Right cardiac atrium (tissue), 5 donors: ENCODE measurements around the gene SEMA4D. TPM values are rescaled to one million over a fixed set of nuclear protein-coding genes. Genes with fewer than 3 reads are reported as not detected.
A peak's percentile ranks its signal among the peaks of the same experiment; 100 is the strongest.
"Not testable (repeated sequence)": the region's sequence is repeated elsewhere in the genome, so short reads cannot be mapped to it uniquely, and the experiment has no call there.

Experiments used
- ATAC-seq, 2 donors: fragments of 200-7000 bp; cut with Tn5 transposase; one replicate each; pipeline versions ENCODE4 v1.8.0 to v1.9.1; 2020; ENCODE audit warnings: moderate library complexity in 2 of 2, mild to moderate bottlenecking in 1 of 2
- DNase-seq, 3 donors: peaks; one replicate each; pipeline ENCODE4 v3.0.0-alpha.2; 2020
- H3K27ac ChIP-seq: one replicate; pipeline ENCODE4 v1.5.1; 2013; ENCODE audit warnings: mild to moderate bottlenecking, low read length, control low read depth, moderate library complexity
- H3K27me3 ChIP-seq: one replicate; pipeline ENCODE4 v1.6.1; 2013; ENCODE audit not compliant: control insufficient read depth, insufficient read depth
- H3K4me1 ChIP-seq: one replicate; pipeline ENCODE4 v1.6.1; 2013; ENCODE audit warnings: low read length; ENCODE audit not compliant: control insufficient read depth, insufficient read depth
- H3K4me3 ChIP-seq: one replicate; pipeline ENCODE4 v1.5.1; 2013; ENCODE audit warnings: low read length, control low read depth
- H3K9me3 ChIP-seq: one replicate; pipeline ENCODE4 v1.6.1; 2013; ENCODE audit warnings: low read length; ENCODE audit not compliant: control insufficient read depth
- WGBS: extraction: QIAGEN DNeasy Blood & Tissue Kit; methylation state at CpG from one replicate; pipeline ENCODE4 v1.1.7; 2013; 5-methylcytosine and 5-hydroxymethylcytosine counted together
- intact Hi-C, 4 donors: fragments of 100-400 bp; cut with DNase I; formaldehyde crosslinking; loops; one replicate each; pipeline versions ENCODE4 v1.11.0 to v1.14.0; 2022 to 2023
- polyA plus RNA-seq: library from polyadenylated mRNA; stranded (reverse); fragments of 200-250 nt; gene quantifications from one replicate; pipeline ENCODE4 v1.2.3, GENCODE V29; 2013
- total RNA-seq, 4 donors: library from RNA; stranded (reverse); fragmentation: NEBNext Ultra II Directional; extraction: Animal tissue kit (Norgen Biotek cat#: 25700); gene quantifications; one replicate each; pipeline ENCODE4 v1.2.1, GENCODE V29; 2021
- donor health status: healthy with polysubstance abuse.
- donor health status: DM: no; HTN: yes; CAD: no.
- donor health status: DM: no; HTN: no; CAD: no.
- donor health status: DM: no; HTN: yes; CAD: no; lungs with severe emphysema.
- donor health status: DM: yes; HTN: yes; CAD: no.

SEMA4D gene
- total and polyA plus RNA-seq, 5 donors: 13.0 to 28.3 (median 26.1) TPM

GRCh38 chr9:89372230-89372816, 125.6 kb downstream of the SEMA4D start:
- 83% methylated on average over 14 of the region's 14 CpGs for WGBS
- ATAC-seq (no peak), DNase-seq (no peak)
- H3K27ac ChIP-seq: no peak overlapping the region
- intact Hi-C loops: no loop called here
- no peaks in the 10 kb centered on the region for H3K9me3 ChIP-seq
- no peaks in the 10 kb centered on the region for H3K27me3 ChIP-seq
- no peak overlapping the region for H3K4me3 ChIP-seq
- H3K4me1 ChIP-seq: no peaks in the 10 kb centered on the region

DNA sequence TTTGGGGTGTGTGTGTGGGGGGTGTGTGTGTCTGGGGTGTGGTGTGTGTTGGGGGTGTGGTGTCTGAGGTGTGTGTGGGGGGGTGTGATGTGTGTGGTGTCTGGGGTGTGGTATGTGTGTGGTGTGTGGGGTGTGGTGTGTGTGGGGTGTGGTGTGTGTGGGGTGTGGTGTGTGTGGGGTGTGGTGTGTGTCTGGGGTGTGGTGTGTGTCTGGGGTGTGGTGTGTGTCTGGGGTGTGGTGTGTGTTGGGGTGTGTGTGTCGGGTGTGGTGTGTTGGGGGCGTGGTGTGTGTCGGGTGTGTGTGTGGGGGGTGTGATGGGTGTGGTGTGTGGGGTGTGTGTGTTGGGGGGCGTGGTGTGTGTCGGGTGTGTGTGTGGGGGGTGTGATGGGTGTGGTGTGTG, 126.1 kb downstream of the SEMA4D start:
- peak in 1 of 2 donors; percentile 55 for ATAC-seq
- H3K27ac ChIP-seq, H3K9me3 ChIP-seq, H3K4me3 ChIP-seq, H3K27me3 ChIP-seq, H3K4me1 ChIP-seq, intact Hi-C loops: not testable (repeated sequence)
- 92% methylated on average over 5 of the region's 5 CpGs for WGBS
- DNase-seq: peak in 1 of 3 donors; percentile 35

GRCh38 chr9:89370593-89370992, 127.3 kb downstream of the SEMA4D start:
- Histone ChIP-seq H3K9me3 (no peaks in the 10 kb centered on the region), H3K27ac (no peak overlapping the region), H3K27me3 (no peaks in the 10 kb centered on the region), H3K4me1 (no peaks in the 10 kb centered on the region), H3K4me3 (no peak overlapping the region)
- intact Hi-C loops: no loop called here
- WGBS: 93% methylated on average over 6 of the region's 6 CpGs
- DNase-seq (peak in 1 of 3 donors; percentile 40), ATAC-seq (no peak)

DNA sequence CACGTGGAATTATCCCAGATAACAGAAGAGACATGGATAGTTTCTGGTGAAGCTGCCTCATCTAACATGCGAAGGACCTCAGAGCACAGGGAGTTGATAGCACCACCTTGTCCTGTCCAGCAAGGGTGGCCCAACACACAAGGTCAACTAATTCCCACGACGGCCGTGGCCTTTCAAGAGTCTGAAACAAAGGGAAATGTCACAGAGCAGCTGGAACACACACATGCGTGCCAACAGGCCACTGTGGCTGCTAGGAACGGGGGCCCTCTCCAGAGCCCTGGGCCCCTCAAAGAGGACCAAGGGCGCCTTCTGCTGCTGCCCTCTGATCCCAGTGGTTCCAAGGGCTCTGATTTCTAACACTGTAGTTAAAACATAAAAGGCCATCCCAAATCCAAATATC, 128.9 kb downstream of the SEMA4D start:
- Histone ChIP-seq H3K9me3 (no peaks in the 10 kb centered on the region), H3K4me3 (no peak overlapping the region), H3K27me3 (no peaks in the 10 kb centered on the region), H3K4me1 (no peaks in the 10 kb centered on the region), H3K27ac (no peak overlapping the region)
- peak in 1 of 3 donors; percentile 34 for DNase-seq
- no peak for ATAC-seq
- intact Hi-C loops: loop anchor here in 1 of 4 donors (10.0 kb wide), 1 partner anchor 56 kb away; no protein-coding TSS in a partner anchor
- WGBS: 77% methylated on average over 8 of the region's 8 CpGs

DNA sequence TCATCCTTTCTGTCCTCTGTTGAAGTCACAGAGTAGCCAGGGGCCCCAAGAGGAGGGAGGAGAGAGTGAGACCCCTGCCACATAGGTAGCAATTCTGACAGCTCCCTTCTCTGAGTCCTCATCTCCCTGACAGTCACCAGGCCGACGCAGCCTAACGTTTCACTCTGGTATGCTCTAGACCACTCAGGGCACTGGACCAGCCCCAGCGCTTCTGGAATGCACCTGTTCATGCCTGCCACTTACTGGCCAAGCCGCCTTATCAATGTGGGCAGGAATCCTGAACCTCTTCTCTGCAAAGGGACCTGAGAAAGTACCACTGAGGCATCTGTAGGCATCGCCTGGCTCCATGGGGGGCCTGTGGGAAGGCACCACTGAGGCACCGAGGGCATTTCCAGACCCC, 129.4 kb downstream of the SEMA4D start:
- Histone ChIP-seq H3K27me3 (no peaks in the 10 kb centered on the region), H3K4me1 (no peaks in the 10 kb centered on the region), H3K9me3 (no peaks in the 10 kb centered on the region), H3K27ac (no peak overlapping the region), H3K4me3 (no peak overlapping the region)
- peak in 1 of 3 donors; percentile 21 for DNase-seq
- intact Hi-C loops: loop anchor here in 1 of 4 donors (10.0 kb wide), 1 partner anchor 56 kb away; no protein-coding TSS in a partner anchor
- ATAC-seq: no peak
- 80% methylated on average over 7 of the region's 7 CpGs for WGBS

- Histone ChIP-seq H3K4me1 (no peaks in the 10 kb centered on the region), H3K27ac (no peak overlapping the region), H3K4me3 (no peak overlapping the region), H3K9me3 (no peaks in the 10 kb centered on the region), H3K27me3 (no peaks in the 10 kb centered on the region)
- ATAC-seq: no peak
- WGBS: 82% methylated on average over 14 of the region's 14 CpGs
- intact Hi-C loops: loop anchor here in 1 of 4 donors (10.0 kb wide), 1 partner anchor 57 kb away; no protein-coding TSS in a partner anchor
- DNase-seq: peak in 1 of 3 donors; percentile 48
Measured at GRCh38 chr9:89367726-89368437, 130.0 kb downstream of the SEMA4D start.

DNA sequence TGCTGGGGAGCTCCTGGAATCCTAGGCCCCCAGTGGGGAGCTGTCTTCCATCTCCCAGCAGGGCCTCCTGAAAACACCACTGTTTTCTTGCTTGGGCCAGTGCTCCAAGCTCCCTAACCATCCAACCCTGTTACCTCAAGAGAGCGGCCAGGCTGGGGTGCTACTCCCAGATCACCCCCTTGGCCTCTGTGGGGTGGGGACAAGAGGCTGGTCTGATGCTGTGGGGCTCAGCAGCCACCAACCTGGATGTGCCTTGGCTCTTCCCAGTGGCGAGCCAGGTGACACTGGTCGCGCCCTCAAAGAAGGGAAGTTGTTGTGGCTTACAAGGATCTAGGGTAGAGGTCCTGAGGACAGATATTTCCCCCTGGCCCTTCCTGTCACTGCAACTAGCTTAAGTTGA, 130.6 kb downstream of the SEMA4D start:
- WGBS: 91% methylated on average over 4 of the region's 4 CpGs
- H3K27me3 ChIP-seq: no peaks in the 10 kb centered on the region
- H3K4me3 ChIP-seq: no peak overlapping the region
- ATAC-seq: no peak
- H3K9me3 ChIP-seq: no peaks in the 10 kb centered on the region
- peak in 1 of 3 donors; percentile 14 for DNase-seq
- no peaks in the 10 kb centered on the region for H3K4me1 ChIP-seq
- intact Hi-C loops: loop anchor here in 1 of 4 donors (10.0 kb wide), 1 partner anchor 58 kb away; no protein-coding TSS in a partner anchor
- no peak overlapping the region for H3K27ac ChIP-seq

DNA sequence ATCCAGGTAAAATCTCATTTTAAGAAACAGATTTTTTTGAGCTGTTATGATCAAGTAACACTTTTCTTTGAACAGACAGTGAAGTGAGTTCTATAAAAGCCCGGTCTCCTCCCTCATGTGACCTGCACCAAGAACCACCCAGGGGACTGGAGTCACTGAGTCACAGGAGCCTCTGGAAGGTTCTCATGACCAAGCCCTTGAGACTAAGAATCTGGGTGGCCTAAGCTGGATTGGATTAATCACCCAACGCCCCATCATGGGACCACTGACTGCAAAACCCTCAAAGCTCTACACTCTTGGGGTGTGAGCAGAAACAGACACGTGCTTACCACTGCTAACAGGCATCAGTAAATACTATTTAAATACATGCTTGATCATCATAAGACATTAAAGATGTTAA, 131.2 kb downstream of the SEMA4D start:
- Histone ChIP-seq H3K27me3 (no peaks in the 10 kb centered on the region), H3K9me3 (no peaks in the 10 kb centered on the region), H3K4me1 (no peaks in the 10 kb centered on the region), H3K4me3 (no peak overlapping the region), H3K27ac (no peak overlapping the region)
- 87% methylated on average over 3 of the region's 3 CpGs for WGBS
- no peak for ATAC-seq
- intact Hi-C loops: loop anchor here in 1 of 4 donors (10.0 kb wide), 1 partner anchor 58 kb away; no protein-coding TSS in a partner anchor
- no peak for DNase-seq

DNA sequence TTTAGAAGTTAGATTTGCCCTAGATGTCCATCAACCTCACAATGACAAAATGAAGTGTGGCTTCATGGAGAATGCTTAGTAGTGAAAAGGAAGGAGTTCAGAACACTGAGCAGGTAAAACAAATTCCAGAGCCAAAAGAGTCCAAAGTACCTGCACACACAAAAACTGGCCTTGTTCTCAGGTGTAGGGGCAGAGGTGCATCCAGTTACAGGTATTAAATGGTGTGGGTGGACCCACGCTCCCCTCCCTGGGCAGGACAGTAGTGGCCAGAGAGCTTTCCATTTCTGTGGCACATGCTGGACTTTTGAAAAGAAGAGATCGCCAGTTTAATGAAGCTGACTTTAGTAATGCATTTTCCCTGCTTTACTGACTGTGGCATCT, 132.4 kb downstream of the SEMA4D start:
- intact Hi-C loops: loop anchor here in 1 of 4 donors (10.0 kb wide), 1 partner anchor 59 kb away; no protein-coding TSS in a partner anchor
- WGBS: 93% methylated on average over 2 of the region's 2 CpGs

DNA sequence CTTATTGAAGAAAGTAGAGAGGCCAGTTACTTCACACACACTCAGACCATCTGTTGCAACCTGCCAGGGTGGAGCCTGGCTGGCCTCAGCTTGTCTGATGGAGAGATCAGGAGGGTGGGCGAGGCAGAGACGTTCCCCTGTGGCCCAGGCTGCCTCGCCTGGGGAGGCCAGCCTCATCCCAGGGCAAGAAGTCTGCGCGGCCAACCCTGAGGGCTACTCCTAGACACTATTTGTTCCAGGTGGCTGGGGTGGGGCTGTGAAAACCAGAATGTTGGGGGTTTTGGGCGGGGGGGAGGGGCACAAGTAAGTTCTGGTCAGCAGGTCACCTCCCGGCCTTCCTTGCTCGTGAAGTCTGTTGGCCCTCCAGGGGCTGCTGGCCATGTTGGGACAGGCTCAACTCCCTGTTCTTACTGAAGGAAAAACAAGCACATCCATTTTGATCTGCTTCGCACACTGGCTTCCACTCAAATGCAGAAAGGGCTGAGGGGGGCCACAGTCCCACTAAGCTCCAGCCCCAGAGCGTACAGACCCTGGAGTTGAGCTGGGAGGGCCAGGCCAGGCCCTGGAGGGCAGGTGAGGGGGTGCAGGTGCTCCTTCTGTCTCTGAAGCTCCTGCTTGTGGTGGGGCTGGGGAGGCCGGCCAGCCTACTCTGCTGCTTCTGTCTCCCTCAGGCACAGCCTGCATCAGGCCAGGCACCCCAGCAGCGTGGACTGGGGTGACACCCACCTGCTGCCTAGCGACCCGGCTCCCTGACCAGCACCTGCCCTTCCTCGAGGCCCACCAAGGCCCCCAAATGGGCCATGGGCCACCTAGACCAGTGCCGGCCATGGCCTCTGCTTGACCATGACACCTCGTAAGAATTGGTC, 133.0 kb downstream of the SEMA4D start:
- intact Hi-C loops: loop anchor here in 1 of 4 donors (10.0 kb wide), 1 partner anchor 60 kb away; no protein-coding TSS in a partner anchor

More for the DNA sequence above, 132.4 kb downstream of the SEMA4D start:
- H3K4me1 ChIP-seq: no peaks in the 10 kb centered on the region
- DNase-seq (peak in 1 of 3 donors; percentile 11), ATAC-seq (no peak)
- H3K9me3 ChIP-seq: no peaks in the 10 kb centered on the region
- no peak overlapping the region for H3K27ac ChIP-seq
- no peaks in the 10 kb centered on the region for H3K27me3 ChIP-seq
- H3K4me3 ChIP-seq: no peak overlapping the region

More for the DNA sequence above, 133.0 kb downstream of the SEMA4D start:
- DNase-seq (peak in 1 of 3 donors; percentile 42), ATAC-seq (no peak)
- no peaks in the 10 kb centered on the region for H3K9me3 ChIP-seq
- no peak overlapping the region for H3K27ac ChIP-seq
- no peaks in the 10 kb centered on the region for H3K27me3 ChIP-seq
- H3K4me3 ChIP-seq: no peak overlapping the region
- 94% methylated on average over 17 of the region's 17 CpGs for WGBS
- H3K4me1 ChIP-seq: no peaks in the 10 kb centered on the region
